ENCODE results near the gene RECQL5. TPM values are rescaled to one million over a fixed set of nuclear protein-coding genes. Genes with fewer than 3 reads are reported as not detected.
"Not testable (repeated sequence)": the region's sequence is repeated elsewhere in the genome, so short reads cannot be mapped to it uniquely, and the experiment has no call there.

RECQL5 gene
- total RNA-seq, 1 donor from 2014 or later: 49.8 TPM

GRCh38 chr17:75639771-75640555, 27.0 kb downstream of the RECQL5 start:
- Mint-ChIP-seq H3K36me3 (ENCODE audit: unreplicated experiment) (no peaks in the 10 kb centered on the region), H3K4me3 (ENCODE audit: unreplicated experiment) (no peak overlapping the region), H3K27ac (ENCODE audit: unreplicated experiment) (no peak overlapping the region), H3K27me3 (ENCODE audit: unreplicated experiment) (peaks cover 4% of the 10 kb centered on the region), H3K4me1 (ENCODE audit: low read depth, unreplicated experiment) (peaks cover 9% of the 10 kb centered on the region), H3K9me3 (ENCODE audit: unreplicated experiment) (peaks cover 2% of the 10 kb centered on the region)
- TF ChIP-seq CTCF (IDR thresholded peaks at IDR 0.05; ENCODE audit: partially characterized antibody, unreplicated experiment): no peak
- DNase-seq: peak; percentile 8

GRCh38 chr17:75639327-75639726, 27.6 kb downstream of the RECQL5 start:
- H3K4me1 Mint-ChIP-seq (ENCODE audit: low read depth, unreplicated experiment): peaks cover 16% of the 10 kb centered on the region
- no peaks in the 10 kb centered on the region for H3K36me3 Mint-ChIP-seq (ENCODE audit: unreplicated experiment)
- H3K27me3 Mint-ChIP-seq (ENCODE audit: unreplicated experiment): peaks cover 4% of the 10 kb centered on the region
- no peak overlapping the region for H3K27ac Mint-ChIP-seq (ENCODE audit: unreplicated experiment)
- no peak for DNase-seq
- peaks cover 2% of the 10 kb centered on the region for H3K9me3 Mint-ChIP-seq (ENCODE audit: unreplicated experiment)
- no peak for TF ChIP-seq CTCF (IDR thresholded peaks at IDR 0.05; ENCODE audit: partially characterized antibody, unreplicated experiment)
- H3K4me3 Mint-ChIP-seq (ENCODE audit: unreplicated experiment): no peak overlapping the region

GRCh38 chr17:75638893-75639292, 28.1 kb downstream of the RECQL5 start:
- Mint-ChIP-seq H3K4me1 (ENCODE audit: low read depth, unreplicated experiment) (peaks cover 17% of the 10 kb centered on the region), H3K9me3 (ENCODE audit: unreplicated experiment) (peaks cover 2% of the 10 kb centered on the region), H3K36me3 (ENCODE audit: unreplicated experiment) (no peaks in the 10 kb centered on the region), H3K4me3 (ENCODE audit: unreplicated experiment) (no peak overlapping the region), H3K27me3 (ENCODE audit: unreplicated experiment) (peaks cover 4% of the 10 kb centered on the region), H3K27ac (ENCODE audit: unreplicated experiment) (no peak overlapping the region)
- no peak for DNase-seq
- no peak for TF ChIP-seq CTCF (IDR thresholded peaks at IDR 0.05; ENCODE audit: partially characterized antibody, unreplicated experiment)

- H3K4me1 Mint-ChIP-seq (ENCODE audit: low read depth, unreplicated experiment): peaks cover 22% of the 10 kb centered on the region
- not testable (repeated sequence) for DNase-seq; H3K27ac Mint-ChIP-seq (ENCODE audit: unreplicated experiment); H3K9me3 Mint-ChIP-seq (ENCODE audit: unreplicated experiment); H3K27me3 Mint-ChIP-seq (ENCODE audit: unreplicated experiment); H3K4me3 Mint-ChIP-seq (ENCODE audit: unreplicated experiment); H3K36me3 Mint-ChIP-seq (ENCODE audit: unreplicated experiment)
Observed at GRCh38 chr17:75638039-75638438, 28.9 kb downstream of the RECQL5 start.

- TF ChIP-seq CTCF (IDR thresholded peaks at IDR 0.05; ENCODE audit: partially characterized antibody, unreplicated experiment): no peak
- H3K4me1 Mint-ChIP-seq (ENCODE audit: low read depth, unreplicated experiment): peaks cover 22% of the 10 kb centered on the region
- no peak overlapping the region for H3K27ac Mint-ChIP-seq (ENCODE audit: unreplicated experiment)
- DNase-seq: peak; percentile 11
- no peak overlapping the region for H3K4me3 Mint-ChIP-seq (ENCODE audit: unreplicated experiment)
- H3K9me3 Mint-ChIP-seq (ENCODE audit: unreplicated experiment): peaks cover 2% of the 10 kb centered on the region
- peaks cover 4% of the 10 kb centered on the region for H3K27me3 Mint-ChIP-seq (ENCODE audit: unreplicated experiment)
- H3K36me3 Mint-ChIP-seq (ENCODE audit: unreplicated experiment): no peaks in the 10 kb centered on the region
Observed at GRCh38 chr17:75637551-75637950, 29.4 kb downstream of the RECQL5 start.
